Loucy (cell line): ENCODE measurements around the gene SLC39A9.

ENCODE experiments used
- EZH2phosphoT487 ChIP-seq: fragments of 200-600 bp; IDR thresholded peaks from 2 replicates; pipeline ENCODE4 v1.6.1; 2018; ENCODE audit warnings: antibody characterized with exemption, mild to moderate bottlenecking, moderate library complexity, borderline replicate concordance
- TF ChIP-seq, protein P1 (sequence below): fragments of 200-600 bp; sonication (generic); conservative IDR thresholded peaks from 2 replicates; pipeline ENCODE4 v1.5.1; 2014; ENCODE audit warnings: mild to moderate bottlenecking, antibody characterized with exemption, low read length

DNA sequence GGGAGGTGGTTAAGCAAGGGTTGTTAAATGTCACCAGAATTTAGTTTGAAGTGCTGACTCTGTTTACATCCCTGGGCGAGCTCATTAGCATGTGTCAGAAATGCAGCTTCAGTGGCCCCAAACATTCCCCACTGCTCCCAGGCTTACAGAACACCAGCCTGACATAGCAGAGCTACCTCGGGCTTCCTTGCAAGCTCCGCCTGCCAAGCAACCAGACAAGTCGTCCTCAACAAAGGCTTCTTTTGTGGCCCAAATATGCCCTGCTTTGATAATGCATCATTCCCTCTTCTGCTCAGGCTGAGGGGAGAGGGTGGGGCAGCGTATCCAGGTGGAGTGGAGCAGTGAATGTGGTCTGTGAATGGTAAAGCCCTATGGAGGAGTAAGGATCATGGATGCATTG lies 28.4 kb upstream of the SLC39A9 start:
- TF ChIP-seq, protein P1, sequence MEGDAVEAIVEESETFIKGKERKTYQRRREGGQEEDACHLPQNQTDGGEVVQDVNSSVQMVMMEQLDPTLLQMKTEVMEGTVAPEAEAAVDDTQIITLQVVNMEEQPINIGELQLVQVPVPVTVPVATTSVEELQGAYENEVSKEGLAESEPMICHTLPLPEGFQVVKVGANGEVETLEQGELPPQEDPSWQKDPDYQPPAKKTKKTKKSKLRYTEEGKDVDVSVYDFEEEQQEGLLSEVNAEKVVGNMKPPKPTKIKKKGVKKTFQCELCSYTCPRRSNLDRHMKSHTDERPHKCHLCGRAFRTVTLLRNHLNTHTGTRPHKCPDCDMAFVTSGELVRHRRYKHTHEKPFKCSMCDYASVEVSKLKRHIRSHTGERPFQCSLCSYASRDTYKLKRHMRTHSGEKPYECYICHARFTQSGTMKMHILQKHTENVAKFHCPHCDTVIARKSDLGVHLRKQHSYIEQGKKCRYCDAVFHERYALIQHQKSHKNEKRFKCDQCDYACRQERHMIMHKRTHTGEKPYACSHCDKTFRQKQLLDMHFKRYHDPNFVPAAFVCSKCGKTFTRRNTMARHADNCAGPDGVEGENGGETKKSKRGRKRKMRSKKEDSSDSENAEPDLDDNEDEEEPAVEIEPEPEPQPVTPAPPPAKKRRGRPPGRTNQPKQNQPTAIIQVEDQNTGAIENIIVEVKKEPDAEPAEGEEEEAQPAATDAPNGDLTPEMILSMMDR, result no peak
- TF ChIP-seq EZH2phosphoT487, result no peak
